ENCODE results near the gene ZNF722.

GRCh38 chr7:64037095-64037494, 38.4 kb downstream of the ZNF722 start:
- TF ChIP-seq CTCF (IDR thresholded peaks at IDR 0.05) (no peak), ZFX (IDR thresholded peaks at IDR 0.05; ENCODE audit: borderline replicate concordance) (no peak)

All from 22Rv1 (cell line).